SU-DHL-6 (cell line): ENCODE measurements around the gene TMEM167A.

Experiments used
- H2AFZ ChIP-seq: fragments of 200-600 bp; sonication (generic); 2 replicates; pipeline ENCODE4 v1.6.1; 2014; ENCODE audit warnings: low read depth, mild to moderate bottlenecking, moderate library complexity, mixed read lengths, antibody characterized with exemption, low read length; ENCODE audit not compliant: severe bottlenecking
- H3F3A ChIP-seq: fragments of 200-600 bp; shearing (Covaris generic); 2 replicates; pipeline ENCODE4 v1.6.0; 2016; ENCODE audit warnings: antibody characterized with exemption, mild to moderate bottlenecking; ENCODE audit not compliant: insufficient read depth
- H3K27ac ChIP-seq: fragments of 200-600 bp; sonication (generic); 2 replicates; pipeline ENCODE4 v1.5.1; 2016; ENCODE audit warnings: low read depth, mild to moderate bottlenecking, low read length, moderate library complexity, mixed read lengths
- H3K27me3 ChIP-seq: fragments of 200-600 bp; sonication (generic), shearing (Covaris generic); 2 replicates; pipeline ENCODE4 v1.6.0; 2014; ENCODE audit warnings: mild to moderate bottlenecking, low read length
- H3K36me3 ChIP-seq: fragments of 200-600 bp; sonication (generic); 2 replicates; pipeline ENCODE4 v1.6.1; 2014; ENCODE audit warnings: mild to moderate bottlenecking, low read length, mixed read lengths
- H3K4me2 ChIP-seq: fragments of 300-600, 200-600 bp; shearing (Covaris generic), sonication (generic); 2 replicates; pipeline ENCODE4 v1.6.0; 2014; ENCODE audit warnings: low read length, low read depth, mild to moderate bottlenecking; ENCODE audit not compliant: poor library complexity, severe bottlenecking
- H3K4me3 ChIP-seq: fragments of 200-600 bp; sonication (generic); 2 replicates; pipeline ENCODE4 v1.5.1; 2014; ENCODE audit warnings: antibody characterized with exemption, low read length, mild to moderate bottlenecking, mixed read lengths; ENCODE audit not compliant: insufficient read depth, poor library complexity, severe bottlenecking
- H3K79me2 ChIP-seq: fragments of 200-600 bp; sonication (generic); 2 replicates; pipeline ENCODE4 v1.6.1; 2014; ENCODE audit warnings: mild to moderate bottlenecking, low read length, moderate library complexity; ENCODE audit not compliant: insufficient read depth
- H3K9ac ChIP-seq: fragments of 200-600 bp; sonication (generic); 2 replicates; pipeline ENCODE4 v1.7.0; 2014; ENCODE audit warnings: mild to moderate bottlenecking, low read length
- H3K9me2 ChIP-seq: fragments of 200-600 bp; sonication (generic); replicated peaks from 2 replicates; pipeline ENCODE4 v1.6.1; 2014; ENCODE audit warnings: low read length; ENCODE audit not compliant: insufficient read depth
- H3K9me3 ChIP-seq: fragments of 200-600 bp; sonication (generic); 2 replicates; pipeline ENCODE4 v1.6.1; 2014; ENCODE audit warnings: low read length, mixed read lengths; ENCODE audit not compliant: insufficient read depth
- H4K20me1 ChIP-seq: fragments of 200-600 bp; sonication (generic); 2 replicates; pipeline ENCODE4 v1.6.1; 2014; ENCODE audit warnings: low read depth, mild to moderate bottlenecking, antibody characterized with exemption, low read length, moderate library complexity, mixed read lengths
- CTCF ChIP-seq: fragments of 200-600 bp; sonication (generic); IDR thresholded peaks from one replicate; pipeline ENCODE4 v1.5.1; 2017; ENCODE audit warnings: antibody characterized with exemption, mild to moderate bottlenecking, low read length, moderate library complexity; ENCODE audit not compliant: insufficient read depth, poor library complexity, severe bottlenecking
- EZH2phosphoT487 ChIP-seq: fragments of 200-600 bp; sonication (generic), shearing (Covaris generic); conservative IDR thresholded peaks from 2 replicates; pipeline ENCODE4 v1.6.1; 2018; ENCODE audit warnings: mild to moderate bottlenecking, antibody characterized with exemption, low read length, moderate library complexity, mixed read lengths

TMEM167A gene

GRCh38 chr5:83084336-83084735 is 7.1 kb upstream of the TMEM167A start:
- peaks cover 9% of the 10 kb centered on the region; the same call in 1 of the 2 replicates for H3K79me2 ChIP-seq

GRCh38 chr5:83082750-83083149 is 5.6 kb upstream of the TMEM167A start:
- TF ChIP-seq EZH2phosphoT487 (no peak), CTCF (no peak)
- Histone ChIP-seq H2AFZ (no peak overlapping the region), H3K9ac (no peak overlapping the region), H3K27me3 (no peaks in the 10 kb centered on the region), H3K79me2 (peaks cover 23% of the 10 kb centered on the region; the same call in 1 of the 2 replicates), H4K20me1 (no peaks in the 10 kb centered on the region), H3K4me2 (no peak overlapping the region), H3K4me3 (no peak overlapping the region), H3K9me3 (no peaks in the 10 kb centered on the region), H3K27ac (no peak overlapping the region), H3F3A (no peaks in the 10 kb centered on the region), H3K36me3 (no peaks in the 10 kb centered on the region), H3K9me2 (no peaks in the 10 kb centered on the region)

More at GRCh38 chr5:83084336-83084735, 7.1 kb upstream of the TMEM167A start:
- Histone ChIP-seq H4K20me1 (no peaks in the 10 kb centered on the region), H3F3A (no peaks in the 10 kb centered on the region), H3K4me2 (no peak overlapping the region), H3K36me3 (no peaks in the 10 kb centered on the region), H3K9me3 (no peaks in the 10 kb centered on the region), H3K27me3 (no peaks in the 10 kb centered on the region), H3K9ac (no peak overlapping the region), H2AFZ (no peak overlapping the region), H3K27ac (no peak overlapping the region), H3K9me2 (no peaks in the 10 kb centered on the region), H3K4me3 (no peak overlapping the region)
- TF ChIP-seq CTCF (no peak), EZH2phosphoT487 (no peak)

GRCh38 chr5:83077662-83078261 is 568 bp upstream of the TMEM167A start:
- Histone ChIP-seq H3K79me2 (peaks cover 69% of the 10 kb centered on the region), H3K9me3 (no peaks in the 10 kb centered on the region), H3K9ac (peak overlapping the region; percentile 88), H3K36me3 (no peaks in the 10 kb centered on the region; the same call in 1 of the 2 replicates), H3K27ac (peak overlapping the region; percentile 75), H3K4me2 (peak overlapping the region; percentile 91), H2AFZ (peak overlapping the region; percentile 85), H3K9me2 (no peaks in the 10 kb centered on the region), H3F3A (no peaks in the 10 kb centered on the region), H4K20me1 (peaks cover 4% of the 10 kb centered on the region; the same call in 1 of the 2 replicates), H3K4me3 (peak overlapping the region; percentile 97), H3K27me3 (no peaks in the 10 kb centered on the region)
- TF ChIP-seq EZH2phosphoT487 (no peak), CTCF (no peak)
